H1 (cell line): Measurements from ENCODE around the gene DDR1. TPM values are rescaled to one million over a fixed set of nuclear protein-coding genes. Genes with fewer than 3 reads are reported as not detected.

Source experiments
- CBX8 ChIP-seq: fragments of 300-800, 300-1000 bp; sonication (generic); IDR thresholded peaks from 2 replicates; pipeline ENCODE4 v1.7.1; 2016; ENCODE audit warnings: low read depth, low read length, borderline replicate concordance
- EGR1 ChIP-seq: IDR thresholded peaks from 2 replicates; pipeline ENCODE4 v1.6.1; 2011; ENCODE audit warnings: low read depth, low read length, borderline replicate concordance
- POLR2A ChIP-seq, 2 experiments: IDR thresholded peaks; 1 replicate in 1 of 2; 2 replicates in 1 of 2; pipeline ENCODE4 v1.6.1; 2011; ENCODE audit warnings: low read depth in 2 of 2, low read length in 2 of 2, mild to moderate bottlenecking in 2 of 2; ENCODE audit errors: control extremely low read depth in 1 of 2
- POLR2AphosphoS5 ChIP-seq: IDR thresholded peaks from 2 replicates; pipeline ENCODE4 v1.6.1; 2011; ENCODE audit warnings: low read depth, low read length
- RXRA ChIP-seq: IDR thresholded peaks from 2 replicates; pipeline ENCODE4 v1.6.1; 2011; ENCODE audit warnings: low read depth, mild to moderate bottlenecking, low read length, moderate library complexity; ENCODE audit not compliant: insufficient read depth
- polyA plus RNA-seq, 7 experiments: library from polyadenylated mRNA; depleted of rRNA in 3 of 7; stranded (reverse) in 5 of 7; unstranded in 2 of 7; fragments of >200 nt in 5 of 7; fragments of 200-250 nt in 2 of 7; gene quantifications; 1 replicate in 5 of 7; 2 replicates in 1 of 7; 4 replicates in 1 of 7; pipeline versions ENCODE4 v1.2.1 to v1.2.3, GENCODE V29; 2011 to 2013; ENCODE audit warnings: missing spikeins in 2 of 7, mixed read lengths in 2 of 7
- total RNA-seq: library from RNA; stranded (reverse); fragmentation: NEBNext Ultra II Directional; extraction: Animal tissue kit (Norgen Biotek cat#: 25700); gene quantifications from 2 replicates; pipeline ENCODE4 v1.2.1, GENCODE V29; 2021

Gene DDR1
- total and polyA plus RNA-seq, 2 of the 8 experiments (the other 6 are each of a cell fraction or from before 2014, with no cell fraction given) = 99.4 to 181 TPM

GRCh38 chr6:30942338-30943060, 58.2 kb downstream of the DDR1 start (continued):
- TF ChIP-seq POLR2AphosphoS5 (0 out of 2 replicates have a peak, but pooled peaks have one; percentile 32), EGR1 (no peak), CBX8 (no peak), RXRA (no peak), POLR2A (IDR thresholded peaks at IDR 0.05; ENCODE audit: control extremely low read depth in 1 of 2, low read depth in 2 of 2, low read length in 2 of 2) (peak in 1 of 2 experiments; percentile 60; a peak in 2 of 3 replicates)
